Prostate gland (tissue), 2 donors: ENCODE results near the gene MID1IP1.

Source experiments
- POLR2A ChIP-seq: fragments of 450-650 bp; IDR thresholded peaks from one replicate; pipeline ENCODE4 v1.6.1; 2016; ENCODE audit warnings: antibody characterized with exemption, mild to moderate bottlenecking
- POLR2AphosphoS5 ChIP-seq: sonication (generic); formaldehyde crosslinking; IDR thresholded peaks from one replicate; pipeline ENCODE4 v1.6.1; 2017; ENCODE audit warnings: antibody characterized with exemption
- TF ChIP-seq, protein P1 (sequence below), 4 experiments: fragments of 200-600 bp in 2 of 4; fragments of 450-650 bp in 2 of 4; sonication (generic) in 2 of 4; IDR thresholded peaks; 1 replicate in 3 of 4; 2 replicates in 1 of 4; pipeline ENCODE4 v1.5.1; 2016 to 2019; ENCODE audit warnings: antibody characterized with exemption in 4 of 4, mild to moderate bottlenecking in 2 of 4, moderate library complexity in 2 of 4

DNA sequence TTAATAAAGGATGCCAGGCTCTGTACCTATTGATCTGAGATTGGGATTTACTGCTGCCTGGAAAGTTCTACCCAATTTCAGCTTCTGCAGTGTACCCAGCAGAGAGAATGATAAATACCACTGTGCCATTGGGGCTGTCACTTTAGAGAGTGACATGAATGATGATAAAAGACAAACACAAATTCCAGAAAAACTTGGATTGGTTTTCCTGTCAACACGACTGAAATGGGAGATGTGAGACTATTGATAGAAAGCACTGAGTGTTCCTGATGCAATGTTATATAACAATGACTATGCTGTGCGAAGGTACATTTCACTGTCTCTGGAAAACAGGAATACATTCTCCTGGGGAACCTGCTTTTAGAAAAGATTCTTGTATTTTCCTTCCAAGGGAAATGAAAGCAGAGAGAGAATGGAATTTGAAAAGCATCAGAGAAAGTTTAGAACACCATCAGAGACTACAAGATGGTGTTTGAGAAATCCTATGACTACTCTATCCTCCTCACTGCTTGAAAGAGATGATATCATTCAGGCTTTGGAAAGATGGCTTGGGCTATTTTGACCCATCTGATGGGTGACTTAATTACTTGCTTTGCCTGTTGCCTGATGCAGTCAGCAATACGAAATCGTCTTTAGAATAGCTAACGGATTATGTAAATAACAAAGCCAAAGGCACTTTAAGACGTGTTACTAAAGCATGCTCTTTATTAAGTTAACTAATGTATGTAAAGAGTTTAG is 49.7 kb downstream of the MID1IP1 start:
- no peak for TF ChIP-seq POLR2AphosphoS5
- TF ChIP-seq, protein P1, sequence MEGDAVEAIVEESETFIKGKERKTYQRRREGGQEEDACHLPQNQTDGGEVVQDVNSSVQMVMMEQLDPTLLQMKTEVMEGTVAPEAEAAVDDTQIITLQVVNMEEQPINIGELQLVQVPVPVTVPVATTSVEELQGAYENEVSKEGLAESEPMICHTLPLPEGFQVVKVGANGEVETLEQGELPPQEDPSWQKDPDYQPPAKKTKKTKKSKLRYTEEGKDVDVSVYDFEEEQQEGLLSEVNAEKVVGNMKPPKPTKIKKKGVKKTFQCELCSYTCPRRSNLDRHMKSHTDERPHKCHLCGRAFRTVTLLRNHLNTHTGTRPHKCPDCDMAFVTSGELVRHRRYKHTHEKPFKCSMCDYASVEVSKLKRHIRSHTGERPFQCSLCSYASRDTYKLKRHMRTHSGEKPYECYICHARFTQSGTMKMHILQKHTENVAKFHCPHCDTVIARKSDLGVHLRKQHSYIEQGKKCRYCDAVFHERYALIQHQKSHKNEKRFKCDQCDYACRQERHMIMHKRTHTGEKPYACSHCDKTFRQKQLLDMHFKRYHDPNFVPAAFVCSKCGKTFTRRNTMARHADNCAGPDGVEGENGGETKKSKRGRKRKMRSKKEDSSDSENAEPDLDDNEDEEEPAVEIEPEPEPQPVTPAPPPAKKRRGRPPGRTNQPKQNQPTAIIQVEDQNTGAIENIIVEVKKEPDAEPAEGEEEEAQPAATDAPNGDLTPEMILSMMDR (IDR thresholded peaks at IDR 0.05) = no peak
- no peak for TF ChIP-seq POLR2A
